Mesothelial cell of epicardium (in vitro differentiated cells): ENCODE results near the gene GRAP. TPM values are rescaled to one million over a fixed set of nuclear protein-coding genes. Genes with fewer than 3 reads are reported as not detected.
"Not testable (repeated sequence)": the region's sequence is repeated elsewhere in the genome, so short reads cannot be mapped to it uniquely, and the experiment has no call there.

Experiments
- DNase-seq, 2 experiments: peaks; one replicate each; pipeline ENCODE4 v3.0.0; 2021; ENCODE audit warnings: low spot score in 2 of 2; ENCODE audit not compliant: unreplicated experiment in 2 of 2
- H3K27ac Mint-ChIP-seq: 2 replicates; pipeline ENCODE4 v1.8.0; 2021; ENCODE audit warnings: mixed read lengths
- H3K27me3 Mint-ChIP-seq: 2 replicates; pipeline ENCODE4 v1.8.0; 2021; ENCODE audit warnings: low read depth, mixed read lengths
- H3K36me3 Mint-ChIP-seq: 2 replicates; pipeline ENCODE4 v1.8.0; 2021; ENCODE audit warnings: mixed read lengths
- H3K4me1 Mint-ChIP-seq: 2 replicates; pipeline ENCODE4 v1.8.0; 2021; ENCODE audit warnings: mixed read lengths
- H3K4me3 Mint-ChIP-seq: 2 replicates; pipeline ENCODE4 v1.8.0; 2021; ENCODE audit warnings: mild to moderate bottlenecking, moderate library complexity, mixed read lengths
- H3K9me3 Mint-ChIP-seq: 2 replicates; pipeline ENCODE4 v1.8.0; 2021; ENCODE audit warnings: mixed read lengths
- total RNA-seq: library from RNA; stranded (reverse); gene quantifications from 3 replicates; pipeline ENCODE4 v1.2.1, GENCODE V29; 2021
- TF ChIP-seq, protein P1 (sequence below): fragments of 200-600 bp; sonication (generic); IDR thresholded peaks from one replicate; pipeline ENCODE4 v1.5.0; 2021; ENCODE audit warnings: antibody characterized with exemption; ENCODE audit not compliant: unreplicated experiment

The GRAP gene
- total RNA-seq, 1 donor from 2014 or later, result 1.8 TPM

GRCh38 chr17:19030771-19031449 is 15.8 kb downstream of the GRAP start:
- H3K4me3 Mint-ChIP-seq, H3K36me3 Mint-ChIP-seq, H3K27ac Mint-ChIP-seq, H3K9me3 Mint-ChIP-seq, DNase-seq, H3K27me3 Mint-ChIP-seq, H3K4me1 Mint-ChIP-seq: not testable (repeated sequence)

DNA sequence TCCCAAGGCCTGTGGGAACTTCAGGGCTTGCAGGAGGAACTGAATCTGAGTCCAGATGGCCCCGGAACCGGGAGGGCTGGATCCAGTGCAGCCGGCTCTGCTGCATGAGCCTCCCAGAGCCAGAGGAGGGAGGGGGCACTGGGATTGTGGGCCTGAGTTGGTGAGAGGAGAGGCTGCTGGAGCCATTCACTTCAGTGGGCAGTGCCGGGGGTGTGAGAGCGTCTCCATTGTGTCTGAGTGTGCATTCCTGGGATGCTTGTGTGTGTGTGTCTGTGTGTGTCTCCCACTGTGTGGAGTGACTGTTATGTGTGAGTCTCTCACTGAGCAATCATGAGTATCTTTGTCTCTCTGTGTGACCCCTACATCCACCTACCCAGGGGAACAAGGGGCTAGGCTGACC is 17.0 kb downstream of the GRAP start:
- H3K4me3 Mint-ChIP-seq, H3K9me3 Mint-ChIP-seq, H3K27me3 Mint-ChIP-seq, H3K4me1 Mint-ChIP-seq, H3K36me3 Mint-ChIP-seq: not testable (repeated sequence)
- peak in 1 of 2 experiments; percentile 14 for DNase-seq
- H3K27ac Mint-ChIP-seq, result peak overlapping the region; percentile 83

DNA sequence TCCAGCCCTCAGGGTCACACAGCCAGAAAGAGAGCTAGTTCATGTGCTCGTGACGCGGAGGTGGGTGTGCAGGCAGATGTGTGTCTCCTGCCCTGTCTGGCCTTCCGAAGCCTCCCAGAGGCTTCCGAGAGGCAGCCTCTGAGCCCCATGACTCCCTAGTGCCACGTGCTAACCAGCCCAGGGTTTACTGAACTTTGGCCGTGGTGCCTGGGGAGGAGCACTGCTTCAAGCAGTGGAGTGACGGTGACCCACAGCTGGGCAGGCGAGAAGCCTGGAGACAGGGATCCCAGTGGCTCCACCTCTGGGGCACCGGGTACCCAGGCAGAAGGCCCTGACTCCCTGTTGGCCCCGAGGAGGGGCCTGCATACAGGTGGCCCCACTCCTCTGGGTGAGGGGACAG is 18.1 kb downstream of the GRAP start:
- H3K36me3 Mint-ChIP-seq, H3K4me3 Mint-ChIP-seq, H3K27me3 Mint-ChIP-seq, H3K9me3 Mint-ChIP-seq, H3K4me1 Mint-ChIP-seq, DNase-seq, H3K27ac Mint-ChIP-seq: not testable (repeated sequence)

GRCh38 chr17:19024101-19025078 is 22.4 kb downstream of the GRAP start:
- H3K27ac Mint-ChIP-seq, result peak overlapping the region; percentile 68

GRCh38 chr17:19023209-19023999 is 23.4 kb downstream of the GRAP start:
- no peak for DNase-seq
- H3K27ac Mint-ChIP-seq, result no peak overlapping the region
- H3K27me3 Mint-ChIP-seq, result no peaks in the 10 kb centered on the region
- TF ChIP-seq, protein P1, sequence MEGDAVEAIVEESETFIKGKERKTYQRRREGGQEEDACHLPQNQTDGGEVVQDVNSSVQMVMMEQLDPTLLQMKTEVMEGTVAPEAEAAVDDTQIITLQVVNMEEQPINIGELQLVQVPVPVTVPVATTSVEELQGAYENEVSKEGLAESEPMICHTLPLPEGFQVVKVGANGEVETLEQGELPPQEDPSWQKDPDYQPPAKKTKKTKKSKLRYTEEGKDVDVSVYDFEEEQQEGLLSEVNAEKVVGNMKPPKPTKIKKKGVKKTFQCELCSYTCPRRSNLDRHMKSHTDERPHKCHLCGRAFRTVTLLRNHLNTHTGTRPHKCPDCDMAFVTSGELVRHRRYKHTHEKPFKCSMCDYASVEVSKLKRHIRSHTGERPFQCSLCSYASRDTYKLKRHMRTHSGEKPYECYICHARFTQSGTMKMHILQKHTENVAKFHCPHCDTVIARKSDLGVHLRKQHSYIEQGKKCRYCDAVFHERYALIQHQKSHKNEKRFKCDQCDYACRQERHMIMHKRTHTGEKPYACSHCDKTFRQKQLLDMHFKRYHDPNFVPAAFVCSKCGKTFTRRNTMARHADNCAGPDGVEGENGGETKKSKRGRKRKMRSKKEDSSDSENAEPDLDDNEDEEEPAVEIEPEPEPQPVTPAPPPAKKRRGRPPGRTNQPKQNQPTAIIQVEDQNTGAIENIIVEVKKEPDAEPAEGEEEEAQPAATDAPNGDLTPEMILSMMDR, result no peak
- H3K4me1 Mint-ChIP-seq, result peaks cover 19% of the 10 kb centered on the region
- H3K4me3 Mint-ChIP-seq, result no peak overlapping the region
- no peaks in the 10 kb centered on the region for H3K9me3 Mint-ChIP-seq
- no peaks in the 10 kb centered on the region for H3K36me3 Mint-ChIP-seq

More at GRCh38 chr17:19024101-19025078, 22.4 kb downstream of the GRAP start:
- H3K4me1 Mint-ChIP-seq, result peaks cover 12% of the 10 kb centered on the region
- TF ChIP-seq, protein P1, result no peak
- DNase-seq, result no peak
- no peaks in the 10 kb centered on the region for H3K36me3 Mint-ChIP-seq
- no peak overlapping the region for H3K4me3 Mint-ChIP-seq
- H3K27me3 Mint-ChIP-seq, result no peaks in the 10 kb centered on the region
- H3K9me3 Mint-ChIP-seq, result no peaks in the 10 kb centered on the region

GRCh38 chr17:19022747-19023146 is 24.0 kb downstream of the GRAP start:
- H3K27ac Mint-ChIP-seq, result no peak overlapping the region
- H3K9me3 Mint-ChIP-seq, result no peaks in the 10 kb centered on the region
- no peak for DNase-seq
- no peaks in the 10 kb centered on the region for H3K36me3 Mint-ChIP-seq
- peaks cover 19% of the 10 kb centered on the region for H3K4me1 Mint-ChIP-seq
- TF ChIP-seq, protein P1, result no peak
- H3K27me3 Mint-ChIP-seq, result no peaks in the 10 kb centered on the region
- no peak overlapping the region for H3K4me3 Mint-ChIP-seq
